Left lung (tissue), 10 donors: ENCODE data around the gene FGD2. TPM values are rescaled to one million over a fixed set of nuclear protein-coding genes. Genes with fewer than 3 reads are reported as not detected.

Experiments
- ATAC-seq: fragments of 200-7000 bp; cut with Tn5 transposase; one replicate; pipeline ENCODE4 v1.9.1; 2020; ENCODE audit warnings: moderate library complexity
- DNase-seq, 4 donors: peaks; one replicate each; pipeline ENCODE4 v3.0.0-alpha.2; 2013 to 2020
- H3K27ac ChIP-seq, 2 donors: fragments of 200-600 bp; sonication (generic) in 1 of 2; one replicate each; pipeline versions ENCODE4 v1.5.0 to v1.8.0; 2020 to 2021
- H3K27me3 ChIP-seq, 2 donors: fragments of 200-600 bp; sonication (generic) in 1 of 2; one replicate each; pipeline versions ENCODE4 v1.5.0 to v1.8.0; 2020 to 2021
- H3K36me3 ChIP-seq, 2 donors: fragments of 200-600 bp; sonication (generic) in 1 of 2; one replicate each; pipeline versions ENCODE4 v1.5.0 to v1.8.0; 2020 to 2021
- H3K4me1 ChIP-seq, 2 donors: fragments of 200-600 bp; one replicate each; pipeline ENCODE4 v1.8.0; 2021
- H3K4me3 ChIP-seq, 2 donors: fragments of 200-600 bp; sonication (generic) in 1 of 2; one replicate each; pipeline versions ENCODE4 v1.5.0 to v1.8.0; 2020 to 2021; ENCODE audit warnings: mild to moderate bottlenecking in 1 of 2
- H3K9me3 ChIP-seq, 2 donors: fragments of 200-600 bp; sonication (generic) in 1 of 2; one replicate each; pipeline versions ENCODE4 v1.5.0 to v1.8.0; 2020 to 2021
- CTCF ChIP-seq, 2 donors: fragments of 200-600 bp; sonication (generic) in 1 of 2; IDR thresholded peaks; one replicate each; pipeline versions ENCODE4 v1.5.0 to v1.8.0; 2021; ENCODE audit warnings: antibody characterized with exemption in 2 of 2
- intact Hi-C, 2 donors: fragments of 100-400 bp; cut with DNase I; formaldehyde crosslinking; loops; one replicate each; pipeline versions ENCODE4 v1.11.2 to v1.14.2; 2022
- polyA plus RNA-seq, 6 donors: library from polyadenylated mRNA; unstranded; fragments of 120-200 nt; gene quantifications; one replicate each; pipeline ENCODE4 v1.2.1, GENCODE V29; 2013; ENCODE audit not compliant: insufficient read length in 6 of 6
- total RNA-seq, 2 donors: library from RNA; stranded (reverse); fragmentation: NEBNext Ultra II Directional; extraction: Animal tissue kit (Norgen Biotek cat#: 25700); gene quantifications; one replicate each; pipeline ENCODE4 v1.2.1, GENCODE V29; 2021
- donor health status: DM: no; HTN: yes; CAD: no.
- donor health status: DM: no; HTN: no; CAD: no.

Gene FGD2
- total and polyA plus RNA-seq, 8 donors, result 3.9 to 60.3 (median 4.7) TPM

DNA sequence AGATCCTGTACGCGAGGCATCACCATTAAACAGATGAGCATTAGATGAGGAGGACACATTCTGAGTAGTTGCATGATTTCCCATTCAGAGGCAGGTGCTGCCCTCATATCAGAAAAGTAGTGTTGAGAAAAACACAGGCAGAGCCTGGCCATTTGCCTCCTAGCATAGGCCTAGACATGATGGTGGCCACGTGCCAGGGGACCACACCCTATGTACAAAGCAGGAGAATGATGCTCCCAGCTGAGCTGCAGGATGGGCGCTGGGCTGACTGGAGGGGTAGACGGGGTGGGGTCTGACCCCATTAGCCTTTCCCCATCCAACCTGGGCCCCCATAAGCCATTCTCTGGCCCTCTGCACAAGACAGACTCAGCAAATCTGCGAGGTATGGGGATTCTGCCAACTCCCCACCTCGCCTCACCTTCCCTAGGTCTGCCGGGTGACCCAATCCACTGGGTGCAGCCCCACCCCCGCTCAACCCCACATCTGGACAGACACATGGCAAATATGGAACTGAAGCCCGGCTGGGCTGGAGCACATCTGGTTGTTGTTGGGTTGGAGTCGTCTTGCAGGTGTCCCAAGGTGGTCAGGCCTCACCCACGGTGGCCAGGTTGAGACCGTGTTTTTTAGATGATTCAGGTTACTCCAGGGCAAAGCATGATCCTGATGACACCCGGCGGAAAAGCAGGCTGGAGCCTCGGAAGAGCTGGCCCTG is 37.0 kb upstream of the FGD2 start:
- intact Hi-C loops, result no loop called here
- no peak overlapping the region for H3K27ac ChIP-seq

DNA sequence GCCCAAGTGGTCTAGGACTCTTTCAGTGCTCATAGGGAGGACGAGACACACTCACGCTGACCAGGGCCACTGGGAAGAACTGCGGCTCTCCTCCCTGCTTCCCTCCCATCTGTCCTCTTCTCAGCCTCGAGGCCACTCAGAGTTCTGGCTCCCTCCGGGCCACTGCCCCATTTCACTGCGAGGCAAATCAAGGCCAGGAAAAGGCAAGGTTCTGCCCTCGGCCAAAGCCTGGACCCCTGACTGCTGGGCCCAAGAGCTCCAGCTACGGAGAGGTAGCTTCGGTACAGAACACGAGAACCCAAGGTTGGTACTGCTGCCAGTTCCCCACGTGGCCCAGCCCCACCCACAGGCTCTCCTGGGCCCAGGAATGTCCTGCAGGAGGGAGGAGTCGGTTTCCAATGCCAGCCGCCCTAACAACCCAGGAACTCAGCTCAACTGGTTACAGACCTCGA is 36.2 kb upstream of the FGD2 start:
- H3K9me3 ChIP-seq, result no peaks in the 10 kb centered on the region
- no peak overlapping the region for H3K4me3 ChIP-seq
- peaks cover 6 to 80% of the 10 kb centered on the region in 2 donors for H3K36me3 ChIP-seq
- ATAC-seq, result peak; percentile 89
- peaks cover 0 to 8% of the 10 kb centered on the region in 2 donors for H3K4me1 ChIP-seq
- no peak for TF ChIP-seq CTCF (IDR thresholded peaks at IDR 0.05)
- peak in 2 of 4 donors; percentile 69 to 85 for DNase-seq
- H3K27me3 ChIP-seq, result no peaks in the 10 kb centered on the region
- peak overlapping the region in 1 of 2 donors; percentile 15 for H3K27ac ChIP-seq
- intact Hi-C loops, result no loop called here

More for the DNA sequence above, 37.0 kb upstream of the FGD2 start:
- no peak for DNase-seq
- H3K4me3 ChIP-seq, result no peak overlapping the region
- no peak for TF ChIP-seq CTCF (IDR thresholded peaks at IDR 0.05)
- peaks cover 0 to 17% of the 10 kb centered on the region in 2 donors for H3K4me1 ChIP-seq
- H3K27me3 ChIP-seq, result no peaks in the 10 kb centered on the region
- H3K9me3 ChIP-seq, result no peaks in the 10 kb centered on the region
- peaks cover 6 to 72% of the 10 kb centered on the region in 2 donors for H3K36me3 ChIP-seq
- ATAC-seq, result no peak

GRCh38 chr6:36969988-36970891 is 35.2 kb upstream of the FGD2 start:
- Histone ChIP-seq H3K36me3 (peaks cover 6 to 90% of the 10 kb centered on the region in 2 donors), H3K4me3 (no peak overlapping the region), H3K4me1 (no peaks in the 10 kb centered on the region), H3K27ac (peak overlapping the region in 1 of 2 donors; percentile 33), H3K9me3 (no peaks in the 10 kb centered on the region), H3K27me3 (no peaks in the 10 kb centered on the region)
- no peak for TF ChIP-seq CTCF (IDR thresholded peaks at IDR 0.05)
- DNase-seq (no peak), ATAC-seq (peak; percentile 11)
- intact Hi-C loops, result no loop called here

DNA sequence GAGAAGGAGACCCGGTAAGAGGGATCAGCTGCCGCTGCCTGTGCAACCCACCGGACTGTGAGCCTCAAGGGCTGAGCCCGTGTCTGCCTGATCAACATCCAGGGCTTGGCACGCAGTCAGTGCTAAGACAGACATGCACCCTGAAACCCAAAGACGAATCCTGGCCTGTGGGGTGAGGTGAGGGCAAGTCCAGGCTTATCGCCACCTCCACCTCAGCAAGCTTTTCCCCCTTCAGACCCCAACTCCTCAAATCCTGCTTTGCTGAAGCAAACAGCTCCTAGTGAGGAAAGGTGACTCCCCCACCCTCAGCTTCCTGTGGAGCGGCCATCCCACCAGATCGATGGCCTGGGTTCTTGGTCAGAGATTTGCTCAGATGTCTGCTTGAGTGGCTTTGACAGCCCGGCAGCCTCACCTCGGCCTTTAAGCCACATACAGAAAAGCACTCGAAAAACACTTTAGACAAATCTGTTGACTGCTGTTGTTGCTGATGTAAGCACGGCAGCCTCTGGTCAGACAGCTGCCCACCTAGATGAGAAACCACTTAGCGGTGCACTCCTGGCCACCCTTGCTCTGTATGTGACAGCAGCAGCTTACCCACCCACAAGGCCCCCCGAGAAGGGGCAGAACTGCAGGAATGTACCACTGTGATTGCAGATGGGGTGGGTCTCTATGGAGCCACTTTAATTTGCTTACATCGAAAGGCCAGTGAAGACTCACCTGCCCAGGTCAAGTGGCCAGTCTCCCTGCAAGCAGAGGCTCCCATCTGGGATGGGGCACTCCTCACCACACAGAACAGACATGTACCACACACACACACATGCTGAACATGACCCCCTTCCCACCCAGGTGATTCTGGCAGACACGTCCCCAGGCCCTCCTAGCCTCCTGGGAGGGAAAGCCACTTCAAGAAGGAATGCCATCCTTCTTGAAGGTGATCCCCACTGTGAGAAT is 34.3 kb upstream of the FGD2 start:
- no peaks in the 10 kb centered on the region for H3K9me3 ChIP-seq
- peak overlapping the region in 1 of 2 donors; percentile 33 for H3K27ac ChIP-seq
- no peak for DNase-seq
- no peak for ATAC-seq
- no peak overlapping the region for H3K4me3 ChIP-seq
- intact Hi-C loops, result no loop called here
- no peak for TF ChIP-seq CTCF (IDR thresholded peaks at IDR 0.05)
- H3K4me1 ChIP-seq, result no peaks in the 10 kb centered on the region
- peaks cover 6 to 99% of the 10 kb centered on the region in 2 donors for H3K36me3 ChIP-seq
- H3K27me3 ChIP-seq, result no peaks in the 10 kb centered on the region
